Measurements from ENCODE around the gene HOMER3. TPM values are rescaled to one million over a fixed set of nuclear protein-coding genes. Genes with fewer than 3 reads are reported as not detected.
A peak's percentile ranks its signal among the peaks of the same experiment; 100 is the strongest.
"Not testable (repeated sequence)": the region's sequence is repeated elsewhere in the genome, so short reads cannot be mapped to it uniquely, and the experiment has no call there.

HOMER3 gene
- total RNA-seq, 2 donors from 2014 or later = 15.2 to 18.9 TPM

- DNase-seq (no peak), ATAC-seq (no peak)
- intact Hi-C loops (cut with DNase I) = no loop called here
These were observed 9.5 kb downstream of the HOMER3 start for GRCh38 chr19:18931316-18932162.

- DNase-seq (no peak), ATAC-seq (no peak)
- intact Hi-C loops (cut with DNase I) = no loop called here
These were observed 11.7 kb downstream of the HOMER3 start for GRCh38 chr19:18929311-18929710.

- DNase-seq (no peak), ATAC-seq (no peak)
- intact Hi-C loops (cut with DNase I) = no loop called here
These were observed 12.8 kb downstream of the HOMER3 start for GRCh38 chr19:18928018-18928805.

- DNase-seq = no peak
- intact Hi-C loops (cut with DNase I) = no loop called here
- ATAC-seq = no peak
These were observed 16.3 kb downstream of the HOMER3 start for GRCh38 chr19:18924684-18925213.

- ATAC-seq = no peak
- intact Hi-C loops (cut with DNase I) = no loop called here
- no peak for DNase-seq
These were observed 18.6 kb downstream of the HOMER3 start for GRCh38 chr19:18922228-18922985.

GRCh38 chr19:18921593-18921992 is 19.4 kb downstream of the HOMER3 start:
- DNase-seq = no peak
- intact Hi-C loops (cut with DNase I) = no loop called here
- no peak for ATAC-seq

GRCh38 chr19:18920400-18920799 is 20.6 kb downstream of the HOMER3 start:
- intact Hi-C loops (cut with DNase I) = no loop called here
- DNase-seq = no peak
- ATAC-seq = no peak

GRCh38 chr19:18919900-18920214 is 21.2 kb downstream of the HOMER3 start:
- intact Hi-C loops (cut with DNase I) = no loop called here

GRCh38 chr19:18919086-18919899 is 21.7 kb downstream of the HOMER3 start, which contains the start of the genes COPE and DDX49:
Gene COPE, minus strand, starts transcription at chr19:18919387. Its CDS starts 39 bp downstream, at chr19:18919348.
Gene DDX49, plus strand, starts transcription at chr19:18919715. Its CDS starts 27 bp downstream, at chr19:18919742.
- ATAC-seq (peak; percentile 99), DNase-seq (peak; percentile 98)
- intact Hi-C loops (cut with DNase I) = no loop called here

More at GRCh38 chr19:18919900-18920214, 21.2 kb downstream of the HOMER3 start:
- ATAC-seq (no peak), DNase-seq (no peak)

- ATAC-seq; DNase-seq; intact Hi-C loops (cut with DNase I): not testable (repeated sequence)
These were observed 23.4 kb downstream of the HOMER3 start for GRCh38 chr19:18917593-18917992.

GRCh38 chr19:18915639-18916038 is 25.4 kb downstream of the HOMER3 start:
- intact Hi-C loops (cut with DNase I) = no loop called here
- ATAC-seq (no peak), DNase-seq (no peak)

GRCh38 chr19:18913466-18913865 is 27.6 kb downstream of the HOMER3 start:
- no peak for ATAC-seq
- DNase-seq = no peak
- intact Hi-C loops (cut with DNase I) = no loop called here

GRCh38 chr19:18912933-18913332 is 28.1 kb downstream of the HOMER3 start:
- DNase-seq = no peak
- ATAC-seq = no peak
- intact Hi-C loops (cut with DNase I) = no loop called here

- no peak for ATAC-seq
- intact Hi-C loops (cut with DNase I) = no loop called here
These were observed 30.1 kb downstream of the HOMER3 start for GRCh38 chr19:18910801-18911436.

GRCh38 chr19:18910010-18910409 is 31.0 kb downstream of the HOMER3 start:
- DNase-seq = no peak
- intact Hi-C loops (cut with DNase I) = no loop called here
- ATAC-seq = no peak

More at GRCh38 chr19:18910801-18911436, 30.1 kb downstream of the HOMER3 start:
- no peak for DNase-seq

- intact Hi-C loops (cut with DNase I) = no loop called here
- ATAC-seq = no peak
- DNase-seq = no peak
These were observed 31.9 kb downstream of the HOMER3 start for GRCh38 chr19:18908917-18909619.

Data from left cardiac atrium (tissue), 4 donors.